A549 (cell line): ENCODE results near the gene PASK. TPM values are rescaled to one million over a fixed set of nuclear protein-coding genes. Genes with fewer than 3 reads are reported as not detected.

Experiments
- ATAC-seq, 2 experiments: fragments of 200-7000 bp in 1 of 2; fragments of >200 bp in 1 of 2; cut with Nextera tagmentation in 1 of 2; cut with Tn5 transposase in 1 of 2; 3 replicates each; pipeline versions ENCODE4 v1.8.0 to v1.9.1; 2018 to 2020; ENCODE audit warnings: mild to moderate bottlenecking in 1 of 2, moderate library complexity in 1 of 2
- CTCF ChIA-PET: fragments of 300-600 bp; sonication (Branson Sonifier 250); formaldehyde crosslinking; extraction: SDS; loops from one replicate; lab custom pipeline; 2021; ENCODE audit warnings: antibody characterized with exemption, inconsistent platforms; lab: Yijun Ruan, JAX
- POLR2A ChIA-PET: fragments of 350-600 bp; formaldehyde crosslinking; extraction: SDS; loops from one replicate; lab custom pipeline; 2021; ENCODE audit warnings: antibody characterized with exemption, inconsistent platforms; lab: Yijun Ruan, JAX
- DNase-seq, 2 experiments: peaks; one replicate each; pipeline versions ENCODE4 v3.0.0 to v3.0.0-alpha.2; 2011 to 2016; ENCODE audit warnings: low read depth in 1 of 2, low spot score in 1 of 2
- FAIRE-seq: peaks from 2 replicates; lab custom pipeline; 2011; peaks lifted over from hg19 to GRCh38; lab: Jason Lieb, UNC
- H3K27ac ChIP-seq, 2 experiments: fragments of >200 bp; sonication (Bioruptor Twin); formaldehyde crosslinking; 3 replicates each; pipeline ENCODE4 v1.5.1; 2016 to 2017
- H3K4me1 ChIP-seq: fragments of >200 bp; sonication (Bioruptor Twin); formaldehyde crosslinking; 3 replicates; pipeline ENCODE4 v1.6.1; 2016
- H3K4me2 ChIP-seq: fragments of >200 bp; sonication (Bioruptor Twin); formaldehyde crosslinking; 3 replicates; pipeline ENCODE4 v1.6.1; 2016
- H3K4me3 ChIP-seq: fragments of >200 bp; sonication (Bioruptor Twin); formaldehyde crosslinking; 3 replicates; pipeline ENCODE4 v1.5.1; 2016
- H3K9me3 ChIP-seq: fragments of >200 bp; sonication (Bioruptor Twin); formaldehyde crosslinking; 3 replicates; pipeline ENCODE4 v1.6.1; 2016
- CBX8 ChIP-seq: fragments of 200-600 bp; sonication (generic); IDR thresholded peaks from 2 replicates; pipeline ENCODE4 v1.6.1; 2016
- CHD2 ChIP-seq: fragments of 150-350 bp; IDR thresholded peaks from 2 replicates; pipeline ENCODE4 v1.6.1; 2014; ENCODE audit warnings: low read length; ENCODE audit not compliant: partially characterized antibody
- EHMT2 ChIP-seq: fragments of 200-600 bp; sonication (generic); IDR thresholded peaks from 2 replicates; pipeline ENCODE4 v1.6.1; 2016; ENCODE audit warnings: antibody characterized with exemption, low read depth, mild to moderate bottlenecking, moderate library complexity
- FOSL2 ChIP-seq, 2 experiments: fragments of 450-650 bp in 1 of 2; fragments of >200 bp in 1 of 2; sonication (Bioruptor Twin) in 1 of 2; formaldehyde crosslinking; IDR thresholded peaks; 2 replicates each; pipeline versions ENCODE4 v1.5.0 to v1.6.1; 2016 to 2020; ENCODE audit warnings: mild to moderate bottlenecking in 1 of 2, moderate library complexity in 1 of 2
- HEYL ChIP-seq: fragments of 250-450 bp; sonication (Bioruptor Pico); IDR thresholded peaks from 2 replicates; pipeline ENCODE4 v1.8.0; 2021; ENCODE audit warnings: mild to moderate bottlenecking, moderate library complexity
- HOXA7 ChIP-seq: fragments of 250-450 bp; sonication (Bioruptor Pico); IDR thresholded peaks from 2 replicates; pipeline ENCODE4 v1.5.0; 2020; ENCODE audit warnings: mild to moderate bottlenecking, moderate library complexity
- HOXB5 ChIP-seq: fragments of 250-450 bp; sonication (Bioruptor Pico); IDR thresholded peaks from 2 replicates; pipeline ENCODE4 v1.5.0; 2020; ENCODE audit warnings: mild to moderate bottlenecking, moderate library complexity
- JUN ChIP-seq, 2 experiments: fragments of >200 bp; sonication (Bioruptor Twin); formaldehyde crosslinking; IDR thresholded peaks; 2 replicates in 1 of 2; 3 replicates in 1 of 2; pipeline ENCODE4 v1.6.1; 2016 to 2017
- JUNB ChIP-seq: fragments of >200 bp; sonication (Bioruptor Twin); formaldehyde crosslinking; IDR thresholded peaks from 2 replicates; pipeline ENCODE4 v1.6.1; 2016
- KDM5A ChIP-seq: fragments of 200-600 bp; sonication (generic); IDR thresholded peaks from 2 replicates; pipeline ENCODE4 v1.6.1; 2016; ENCODE audit warnings: antibody characterized with exemption, mild to moderate bottlenecking
- MAFK ChIP-seq: fragments of 450-650 bp; IDR thresholded peaks from 2 replicates; pipeline ENCODE4 v1.6.1; 2014; ENCODE audit not compliant: partially characterized antibody
- MAZ ChIP-seq: fragments of 150-350 bp; IDR thresholded peaks from 2 replicates; pipeline ENCODE4 v1.6.1; 2014; ENCODE audit warnings: antibody characterized with exemption, low read depth, low read length, borderline replicate concordance
- MYC ChIP-seq: IDR thresholded peaks from 2 replicates; pipeline ENCODE4 v1.6.1; 2012; ENCODE audit warnings: mild to moderate bottlenecking, inconsistent platforms, low read length, improper control_type of control experiment, borderline replicate concordance
- NPAS2 ChIP-seq: fragments of 250-450 bp; sonication (Bioruptor Pico); IDR thresholded peaks from 2 replicates; pipeline ENCODE4 v1.8.0; 2022; ENCODE audit warnings: mild to moderate bottlenecking, moderate library complexity, borderline replicate concordance
- PHF8 ChIP-seq: fragments of 200-600 bp; sonication (generic); IDR thresholded peaks from 2 replicates; pipeline ENCODE4 v1.6.1; 2016; ENCODE audit warnings: low read depth, mild to moderate bottlenecking, antibody characterized with exemption, moderate library complexity, borderline replicate concordance
- POLR2A ChIP-seq: IDR thresholded peaks from 2 replicates; pipeline ENCODE4 v1.6.1; 2012; ENCODE audit warnings: mild to moderate bottlenecking, low read length
- RAD21 ChIP-seq, 2 experiments: fragments of >200 bp in 1 of 2; sonication (Bioruptor Twin) in 1 of 2; formaldehyde crosslinking in 1 of 2; IDR thresholded peaks in 1 of 2; conservative IDR thresholded peaks in 1 of 2; 2 replicates in 1 of 2; 3 replicates in 1 of 2; pipeline ENCODE4 v1.6.1; 2012 to 2018; ENCODE audit warnings: inconsistent platforms in 1 of 2
- RARB ChIP-seq: fragments of 250-450 bp; sonication (Bioruptor Pico); IDR thresholded peaks from 2 replicates; pipeline ENCODE4 v1.8.0; 2021; ENCODE audit warnings: mild to moderate bottlenecking, moderate library complexity
- RFX5 ChIP-seq: fragments of 450-650 bp; IDR thresholded peaks from 2 replicates; pipeline ENCODE4 v1.7.1; 2014; ENCODE audit warnings: antibody characterized with exemption, mild to moderate bottlenecking, moderate library complexity
- RNF2 ChIP-seq: fragments of 200-600 bp; sonication (generic); IDR thresholded peaks from 2 replicates; pipeline ENCODE4 v1.6.1; 2016; ENCODE audit warnings: low read depth, mild to moderate bottlenecking, antibody characterized with exemption, moderate library complexity, borderline replicate concordance
- TFCP2L1 ChIP-seq: fragments of 250-450 bp; sonication (Bioruptor Pico); IDR thresholded peaks from 2 replicates; pipeline ENCODE4 v1.5.0; 2021; ENCODE audit warnings: mild to moderate bottlenecking
- TP53 ChIP-seq: fragments of 250-450 bp; sonication (Bioruptor Pico); IDR thresholded peaks from 2 replicates; pipeline ENCODE4 v1.5.0; 2021; ENCODE audit warnings: mild to moderate bottlenecking, moderate library complexity
- WGBS: methylation state at CpG from one replicate; pipeline ENCODE4 v1.1.6; 2017; ENCODE audit errors: missing lambda C conversion rate; 5-methylcytosine and 5-hydroxymethylcytosine counted together
- polyA minus RNA-seq: library from RNA; depleted of rRNA, polyadenylated mRNA; stranded (reverse); fragments of >200 nt; gene quantifications from 2 replicates; pipeline ENCODE4 v1.2.3, GENCODE V29; 2011; rRNA and poly(A)+ RNA removed
- polyA plus RNA-seq, 4 experiments: library from polyadenylated mRNA; depleted of rRNA in 3 of 4; stranded (reverse); fragments of >200 nt; fragmentation: RNase III in 1 of 4; extraction: RNeasy Plus Mini Kit Qiagen cat#74134 plus additional on column Dnase treatment in 1 of 4; gene quantifications; 2 replicates in 3 of 4; 3 replicates in 1 of 4; pipeline ENCODE4 v1.2.3, GENCODE V29; 2011 to 2017
- TF ChIP-seq, protein P1 (sequence below): IDR thresholded peaks from 2 replicates; pipeline ENCODE4 v1.6.1; 2012; ENCODE audit warnings: low read depth, borderline replicate concordance
- TF ChIP-seq, protein P2 (sequence below): fragments of >200 bp; sonication (Bioruptor Twin); formaldehyde crosslinking; IDR thresholded peaks from 3 replicates; pipeline ENCODE4 v1.6.1; 2016
- TF ChIP-seq, protein P3 (sequence below): IDR thresholded peaks from 2 replicates; pipeline ENCODE4 v1.6.1; 2012
- TF ChIP-seq, protein P4 (sequence below): fragments of 200-600 bp; sonication (generic); IDR thresholded peaks from 2 replicates; pipeline ENCODE4 v1.6.1; 2016; ENCODE audit warnings: antibody characterized with exemption, mild to moderate bottlenecking, moderate library complexity
- TF ChIP-seq, protein P5 (sequence below): fragments of 150-350 bp; IDR thresholded peaks from 2 replicates; pipeline ENCODE4 v1.6.1; 2014; ENCODE audit warnings: low read depth, mild to moderate bottlenecking, low read length
- TF ChIP-seq, protein P6 (sequence below): fragments of >200 bp; sonication (Bioruptor Twin); formaldehyde crosslinking; IDR thresholded peaks from 3 replicates; pipeline ENCODE4 v1.5.1; 2016
- TF ChIP-seq, protein P7 (sequence below): IDR thresholded peaks from 2 replicates; pipeline ENCODE4 v1.6.1; 2012

PASK gene
- polyA plus RNA-seq (2011; rRNA removed) (7.4 and 10.3 TPM in 2 replicates), polyA plus RNA-seq (2017; fragmentation: RNase III; extraction: RNeasy Plus Mini Kit Qiagen cat#74134 plus additional on column Dnase treatment) (11.7 to 12.4 TPM (median 12.2 TPM) in 3 replicates), polyA minus RNA-seq (12.6 and 20.9 TPM in 2 replicates)
- polyA plus RNA-seq (2012; cell fraction: cytosol; rRNA removed) = 9.5 and 11.1 TPM in 2 replicates
- 48.8 and 66.8 TPM in 2 replicates for polyA plus RNA-seq (2012; cell fraction: nucleus; rRNA removed)

DNA sequence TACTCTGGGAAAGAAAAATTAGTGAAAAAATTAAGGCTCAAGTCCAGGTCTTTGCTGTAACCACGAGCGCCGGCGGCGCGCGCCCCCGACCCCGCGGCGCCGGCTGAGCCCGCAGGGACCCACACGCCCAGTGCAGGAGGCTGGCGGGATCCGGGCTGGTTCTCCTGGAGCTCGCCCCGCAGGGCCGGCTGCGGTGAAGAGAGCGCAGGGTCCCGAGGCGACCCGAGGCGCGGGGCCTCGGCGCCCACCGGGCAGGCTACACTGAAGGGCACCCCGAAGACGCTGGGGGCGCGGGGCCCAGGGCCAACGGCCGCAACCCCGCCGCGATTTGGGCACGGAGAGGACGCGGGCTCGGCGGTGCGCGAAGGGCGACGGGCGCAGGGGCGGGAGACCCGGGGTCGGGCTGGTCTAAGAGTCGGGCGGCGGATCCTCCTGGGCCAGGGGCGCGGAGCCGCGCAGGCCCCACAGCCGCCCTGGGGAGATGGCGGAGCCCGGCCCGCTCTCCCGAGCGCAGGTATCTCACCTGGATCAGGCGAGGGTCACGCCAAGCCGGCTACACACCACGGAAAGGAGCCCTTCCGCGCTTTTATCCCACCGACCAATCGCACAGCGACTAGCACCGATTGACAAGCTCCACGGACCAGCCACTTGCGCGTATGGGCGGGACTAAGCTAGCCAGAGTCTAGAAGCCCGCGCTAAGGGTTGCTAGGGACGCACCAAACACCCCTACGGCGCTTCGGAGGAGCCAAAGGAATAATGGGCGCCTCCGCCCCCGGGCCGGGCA lies at the start of gene PASK:
TSS of gene PASK (minus strand) at position 582 of the 784 bp plus-strand sequence. CDS start 6,440 bp downstream, outside the sequence.
- ChIA-PET POLR2A (interaction anchor here (0.9 to 1.5 kb wide), 4 partner anchors 47 to 563 kb away, joined by 3 to 9 read pairs (median 3); partner anchors contain the start of genes CAPN10, HDLBP, ING5 and MTERF4), CTCF (interaction anchor here (1.1 to 1.6 kb wide), 3 partner anchors 9 to 234 kb away, joined by 3 to 4 read pairs (median 3); no protein-coding TSS in a partner anchor)
- DNase-seq (peak; percentile 90 to 96), FAIRE-seq (no peak), ATAC-seq (peak; percentile 91 to 96)
- no peaks in the 10 kb centered on the region for H3K9me3 ChIP-seq
- peak within 1 kb of the TSS; percentile 81 for H3K4me3 ChIP-seq
- peak within 1 kb of the TSS; percentile 96 for H3K4me2 ChIP-seq
- 3% methylated on average over 33 of the region's 88 CpGs for WGBS
- peak within 1 kb of the TSS; percentile 86 to 93 for H3K27ac ChIP-seq
- H3K4me1 ChIP-seq = peaks cover 13% of the 10 kb centered on the region
- no peak for TF ChIP-seq CBX8
- TF ChIP-seq PHF8 = no peak
- TF ChIP-seq, protein P1, sequence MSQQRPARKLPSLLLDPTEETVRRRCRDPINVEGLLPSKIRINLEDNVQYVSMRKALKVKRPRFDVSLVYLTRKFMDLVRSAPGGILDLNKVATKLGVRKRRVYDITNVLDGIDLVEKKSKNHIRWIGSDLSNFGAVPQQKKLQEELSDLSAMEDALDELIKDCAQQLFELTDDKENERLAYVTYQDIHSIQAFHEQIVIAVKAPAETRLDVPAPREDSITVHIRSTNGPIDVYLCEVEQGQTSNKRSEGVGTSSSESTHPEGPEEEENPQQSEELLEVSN = peak; percentile 88
- no peak for TF ChIP-seq MAZ
- TF ChIP-seq, protein P2, sequence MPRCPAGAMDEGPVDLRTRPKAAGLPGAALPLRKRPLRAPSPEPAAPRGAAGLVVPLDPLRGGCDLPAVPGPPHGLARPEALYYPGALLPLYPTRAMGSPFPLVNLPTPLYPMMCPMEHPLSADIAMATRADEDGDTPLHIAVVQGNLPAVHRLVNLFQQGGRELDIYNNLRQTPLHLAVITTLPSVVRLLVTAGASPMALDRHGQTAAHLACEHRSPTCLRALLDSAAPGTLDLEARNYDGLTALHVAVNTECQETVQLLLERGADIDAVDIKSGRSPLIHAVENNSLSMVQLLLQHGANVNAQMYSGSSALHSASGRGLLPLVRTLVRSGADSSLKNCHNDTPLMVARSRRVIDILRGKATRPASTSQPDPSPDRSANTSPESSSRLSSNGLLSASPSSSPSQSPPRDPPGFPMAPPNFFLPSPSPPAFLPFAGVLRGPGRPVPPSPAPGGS = no peak
- TF ChIP-seq, protein P3, sequence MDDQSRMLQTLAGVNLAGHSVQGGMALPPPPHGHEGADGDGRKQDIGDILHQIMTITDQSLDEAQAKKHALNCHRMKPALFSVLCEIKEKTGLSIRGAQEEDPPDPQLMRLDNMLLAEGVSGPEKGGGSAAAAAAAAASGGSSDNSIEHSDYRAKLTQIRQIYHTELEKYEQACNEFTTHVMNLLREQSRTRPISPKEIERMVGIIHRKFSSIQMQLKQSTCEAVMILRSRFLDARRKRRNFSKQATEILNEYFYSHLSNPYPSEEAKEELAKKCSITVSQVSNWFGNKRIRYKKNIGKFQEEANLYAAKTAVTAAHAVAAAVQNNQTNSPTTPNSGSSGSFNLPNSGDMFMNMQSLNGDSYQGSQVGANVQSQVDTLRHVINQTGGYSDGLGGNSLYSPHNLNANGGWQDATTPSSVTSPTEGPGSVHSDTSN = peak; percentile 89
- TF ChIP-seq KDM5A = no peak
- TF ChIP-seq, protein P4, sequence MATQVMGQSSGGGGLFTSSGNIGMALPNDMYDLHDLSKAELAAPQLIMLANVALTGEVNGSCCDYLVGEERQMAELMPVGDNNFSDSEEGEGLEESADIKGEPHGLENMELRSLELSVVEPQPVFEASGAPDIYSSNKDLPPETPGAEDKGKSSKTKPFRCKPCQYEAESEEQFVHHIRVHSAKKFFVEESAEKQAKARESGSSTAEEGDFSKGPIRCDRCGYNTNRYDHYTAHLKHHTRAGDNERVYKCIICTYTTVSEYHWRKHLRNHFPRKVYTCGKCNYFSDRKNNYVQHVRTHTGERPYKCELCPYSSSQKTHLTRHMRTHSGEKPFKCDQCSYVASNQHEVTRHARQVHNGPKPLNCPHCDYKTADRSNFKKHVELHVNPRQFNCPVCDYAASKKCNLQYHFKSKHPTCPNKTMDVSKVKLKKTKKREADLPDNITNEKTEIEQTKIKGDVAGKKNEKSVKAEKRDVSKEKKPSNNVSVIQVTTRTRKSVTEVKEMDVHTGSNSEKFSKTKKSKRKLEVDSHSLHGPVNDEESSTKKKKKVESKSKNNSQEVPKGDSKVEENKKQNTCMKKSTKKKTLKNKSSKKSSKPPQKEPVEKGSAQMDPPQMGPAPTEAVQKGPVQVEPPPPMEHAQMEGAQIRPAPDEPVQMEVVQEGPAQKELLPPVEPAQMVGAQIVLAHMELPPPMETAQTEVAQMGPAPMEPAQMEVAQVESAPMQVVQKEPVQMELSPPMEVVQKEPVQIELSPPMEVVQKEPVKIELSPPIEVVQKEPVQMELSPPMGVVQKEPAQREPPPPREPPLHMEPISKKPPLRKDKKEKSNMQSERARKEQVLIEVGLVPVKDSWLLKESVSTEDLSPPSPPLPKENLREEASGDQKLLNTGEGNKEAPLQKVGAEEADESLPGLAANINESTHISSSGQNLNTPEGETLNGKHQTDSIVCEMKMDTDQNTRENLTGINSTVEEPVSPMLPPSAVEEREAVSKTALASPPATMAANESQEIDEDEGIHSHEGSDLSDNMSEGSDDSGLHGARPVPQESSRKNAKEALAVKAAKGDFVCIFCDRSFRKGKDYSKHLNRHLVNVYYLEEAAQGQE = no peak
- no peak for TF ChIP-seq RAD21 (conservative IDR thresholded peaks at IDR 0.05 in 1 of 2, IDR thresholded peaks at IDR 0.05 in 1 of 2)
- TF ChIP-seq POLR2A = peak; percentile 7; the same call in 1 of the 2 replicates
- no peak for TF ChIP-seq HOXB5 (CRISPR knock-in tag)
- no peak for TF ChIP-seq CHD2
- TF ChIP-seq FOSL2 (IDR thresholded peaks at IDR 0.05) = no peak
- TF ChIP-seq FOSL2 (CRISPR knock-in tag; IDR thresholded peaks at IDR 0.05) = no peak
- no peak for TF ChIP-seq RNF2
- no peak for TF ChIP-seq HEYL (CRISPR knock-in tag)
- TF ChIP-seq HOXA7 (CRISPR knock-in tag) = no peak
- TF ChIP-seq, protein P5, sequence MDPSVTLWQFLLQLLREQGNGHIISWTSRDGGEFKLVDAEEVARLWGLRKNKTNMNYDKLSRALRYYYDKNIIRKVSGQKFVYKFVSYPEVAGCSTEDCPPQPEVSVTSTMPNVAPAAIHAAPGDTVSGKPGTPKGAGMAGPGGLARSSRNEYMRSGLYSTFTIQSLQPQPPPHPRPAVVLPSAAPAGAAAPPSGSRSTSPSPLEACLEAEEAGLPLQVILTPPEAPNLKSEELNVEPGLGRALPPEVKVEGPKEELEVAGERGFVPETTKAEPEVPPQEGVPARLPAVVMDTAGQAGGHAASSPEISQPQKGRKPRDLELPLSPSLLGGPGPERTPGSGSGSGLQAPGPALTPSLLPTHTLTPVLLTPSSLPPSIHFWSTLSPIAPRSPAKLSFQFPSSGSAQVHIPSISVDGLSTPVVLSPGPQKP = no peak
- TF ChIP-seq JUNB = no peak
- TF ChIP-seq NPAS2 (CRISPR knock-in tag) = no peak
- TF ChIP-seq EHMT2 = no peak
- TF ChIP-seq, protein P6, sequence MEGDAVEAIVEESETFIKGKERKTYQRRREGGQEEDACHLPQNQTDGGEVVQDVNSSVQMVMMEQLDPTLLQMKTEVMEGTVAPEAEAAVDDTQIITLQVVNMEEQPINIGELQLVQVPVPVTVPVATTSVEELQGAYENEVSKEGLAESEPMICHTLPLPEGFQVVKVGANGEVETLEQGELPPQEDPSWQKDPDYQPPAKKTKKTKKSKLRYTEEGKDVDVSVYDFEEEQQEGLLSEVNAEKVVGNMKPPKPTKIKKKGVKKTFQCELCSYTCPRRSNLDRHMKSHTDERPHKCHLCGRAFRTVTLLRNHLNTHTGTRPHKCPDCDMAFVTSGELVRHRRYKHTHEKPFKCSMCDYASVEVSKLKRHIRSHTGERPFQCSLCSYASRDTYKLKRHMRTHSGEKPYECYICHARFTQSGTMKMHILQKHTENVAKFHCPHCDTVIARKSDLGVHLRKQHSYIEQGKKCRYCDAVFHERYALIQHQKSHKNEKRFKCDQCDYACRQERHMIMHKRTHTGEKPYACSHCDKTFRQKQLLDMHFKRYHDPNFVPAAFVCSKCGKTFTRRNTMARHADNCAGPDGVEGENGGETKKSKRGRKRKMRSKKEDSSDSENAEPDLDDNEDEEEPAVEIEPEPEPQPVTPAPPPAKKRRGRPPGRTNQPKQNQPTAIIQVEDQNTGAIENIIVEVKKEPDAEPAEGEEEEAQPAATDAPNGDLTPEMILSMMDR = no peak
- TF ChIP-seq TP53 (CRISPR knock-in tag) = no peak
- TF ChIP-seq RARB = no peak
- TF ChIP-seq JUN (IDR thresholded peaks at IDR 0.05) = no peak
- no peak for TF ChIP-seq RFX5
- TF ChIP-seq MYC = no peak
- TF ChIP-seq, protein P7, sequence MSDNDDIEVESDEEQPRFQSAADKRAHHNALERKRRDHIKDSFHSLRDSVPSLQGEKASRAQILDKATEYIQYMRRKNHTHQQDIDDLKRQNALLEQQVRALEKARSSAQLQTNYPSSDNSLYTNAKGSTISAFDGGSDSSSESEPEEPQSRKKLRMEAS = peak; percentile 76
- TF ChIP-seq MAFK = no peak
- no peak for TF ChIP-seq TFCP2L1 (CRISPR knock-in tag)
